Measurements from ENCODE around the gene GCNT3.

DNA sequence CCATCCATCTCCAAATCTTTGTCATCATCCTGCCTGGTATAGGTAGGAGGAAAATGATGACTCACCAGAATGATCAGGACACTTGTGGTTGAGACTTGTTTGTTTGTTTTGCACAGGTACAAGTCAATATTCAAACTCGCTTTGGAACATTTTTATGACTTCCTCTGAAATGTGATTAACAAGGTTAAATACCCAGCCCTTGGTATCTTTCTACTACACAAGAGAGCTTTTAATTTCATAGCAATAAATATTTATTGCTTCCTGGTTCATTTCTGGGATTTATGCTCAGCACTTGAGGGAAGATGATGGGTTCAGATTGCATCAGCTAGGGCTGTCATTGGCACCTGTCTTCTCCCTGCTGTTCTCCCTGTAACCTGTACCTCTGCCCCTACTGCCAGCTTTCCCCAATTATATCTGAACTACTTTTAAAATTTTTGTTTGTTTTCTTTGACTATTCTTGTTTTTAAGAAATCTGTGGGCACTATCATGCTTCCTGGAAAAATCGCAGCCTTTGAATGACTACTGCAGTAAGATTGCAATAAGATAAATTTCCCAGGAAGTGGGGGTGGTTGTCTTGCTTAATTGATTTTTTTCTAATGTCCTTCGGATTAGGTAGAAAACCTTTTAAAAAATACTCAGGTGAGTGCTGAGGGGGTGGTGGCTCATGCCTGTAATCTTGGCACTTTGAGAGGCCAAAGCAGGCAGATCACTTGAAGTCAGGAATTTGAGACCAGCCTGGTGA lies 24.3 kb upstream of the GCNT3 start:
- TF ChIP-seq, protein P1, sequence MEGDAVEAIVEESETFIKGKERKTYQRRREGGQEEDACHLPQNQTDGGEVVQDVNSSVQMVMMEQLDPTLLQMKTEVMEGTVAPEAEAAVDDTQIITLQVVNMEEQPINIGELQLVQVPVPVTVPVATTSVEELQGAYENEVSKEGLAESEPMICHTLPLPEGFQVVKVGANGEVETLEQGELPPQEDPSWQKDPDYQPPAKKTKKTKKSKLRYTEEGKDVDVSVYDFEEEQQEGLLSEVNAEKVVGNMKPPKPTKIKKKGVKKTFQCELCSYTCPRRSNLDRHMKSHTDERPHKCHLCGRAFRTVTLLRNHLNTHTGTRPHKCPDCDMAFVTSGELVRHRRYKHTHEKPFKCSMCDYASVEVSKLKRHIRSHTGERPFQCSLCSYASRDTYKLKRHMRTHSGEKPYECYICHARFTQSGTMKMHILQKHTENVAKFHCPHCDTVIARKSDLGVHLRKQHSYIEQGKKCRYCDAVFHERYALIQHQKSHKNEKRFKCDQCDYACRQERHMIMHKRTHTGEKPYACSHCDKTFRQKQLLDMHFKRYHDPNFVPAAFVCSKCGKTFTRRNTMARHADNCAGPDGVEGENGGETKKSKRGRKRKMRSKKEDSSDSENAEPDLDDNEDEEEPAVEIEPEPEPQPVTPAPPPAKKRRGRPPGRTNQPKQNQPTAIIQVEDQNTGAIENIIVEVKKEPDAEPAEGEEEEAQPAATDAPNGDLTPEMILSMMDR (IDR thresholded peaks at IDR 0.05) = no peak
- TF ChIP-seq POLR2A (IDR thresholded peaks at IDR 0.05) = no peak

Measured in heart left ventricle (tissue), 13 donors.